ENCODE measurements around the gene KRT85.
"Not testable (repeated sequence)": the region's sequence is repeated elsewhere in the genome, so short reads cannot be mapped to it uniquely, and the experiment has no call there.

Gene KRT85

GRCh38 chr12:52349196-52349595, 18.1 kb downstream of the KRT85 start:
- no peak for DNase-seq (ENCODE audit: low spot score)

- DNase-seq (ENCODE audit: low spot score), result no peak
Observed at GRCh38 chr12:52347551-52348510, 19.4 kb downstream of the KRT85 start.

- no peak for DNase-seq (ENCODE audit: low spot score)
Observed at GRCh38 chr12:52347016-52347415, 20.3 kb downstream of the KRT85 start.

- DNase-seq (ENCODE audit: low spot score), result no peak
Observed at GRCh38 chr12:52346593-52346992, 20.7 kb downstream of the KRT85 start.

GRCh38 chr12:52345041-52345440, 22.2 kb downstream of the KRT85 start:
- not testable (repeated sequence) for DNase-seq (ENCODE audit: low spot score)

- no peak for DNase-seq (ENCODE audit: low spot score)
Observed at GRCh38 chr12:52344111-52344510, 23.2 kb downstream of the KRT85 start.

GRCh38 chr12:52343550-52343949, 23.7 kb downstream of the KRT85 start:
- no peak for DNase-seq (ENCODE audit: low spot score)

- DNase-seq (ENCODE audit: low spot score), result no peak
Observed at GRCh38 chr12:52342781-52343490, 24.3 kb downstream of the KRT85 start.

- no peak for DNase-seq (ENCODE audit: low spot score)
Observed at GRCh38 chr12:52341066-52341580, 26.2 kb downstream of the KRT85 start.

GRCh38 chr12:52338241-52338960, 28.9 kb downstream of the KRT85 start:
- DNase-seq (ENCODE audit: low spot score), result no peak

- DNase-seq (ENCODE audit: low spot score), result no peak
Observed at GRCh38 chr12:52337054-52337453, 30.2 kb downstream of the KRT85 start.

GRCh38 chr12:52336641-52337040, 30.6 kb downstream of the KRT85 start:
- no peak for DNase-seq (ENCODE audit: low spot score)

GRCh38 chr12:52335598-52336262, 31.6 kb downstream of the KRT85 start:
- no peak for DNase-seq (ENCODE audit: low spot score)

- no peak for DNase-seq (ENCODE audit: low spot score)
Observed at GRCh38 chr12:52334185-52334584, 33.1 kb downstream of the KRT85 start.

GRCh38 chr12:52333321-52333720, 34.0 kb downstream of the KRT85 start:
- no peak for DNase-seq (ENCODE audit: low spot score)

- DNase-seq (ENCODE audit: low spot score), result no peak
Observed at GRCh38 chr12:52332381-52332780, 34.9 kb downstream of the KRT85 start.

- DNase-seq (ENCODE audit: low spot score), result no peak
Observed at GRCh38 chr12:52331833-52332232, 35.4 kb downstream of the KRT85 start.

- DNase-seq (ENCODE audit: low spot score), result no peak
Observed at GRCh38 chr12:52331039-52331438, 36.2 kb downstream of the KRT85 start.

GRCh38 chr12:52327830-52328500, 39.3 kb downstream of the KRT85 start:
- DNase-seq (ENCODE audit: low spot score), result no peak

- DNase-seq (ENCODE audit: low spot score), result peak; percentile 90
Observed at GRCh38 chr12:52327052-52327829, 40.0 kb downstream of the KRT85 start.

- DNase-seq (ENCODE audit: low spot score), result no peak
Observed at GRCh38 chr12:52324153-52324444, 43.2 kb downstream of the KRT85 start.
